ENCODE measurements around the gene CTNND1. TPM values are rescaled to one million over a fixed set of nuclear protein-coding genes. Genes with fewer than 3 reads are reported as not detected.

The CTNND1 gene
- total and polyA plus RNA-seq, 7 donors = 66.0 to 132 (median 97.7) TPM

DNA sequence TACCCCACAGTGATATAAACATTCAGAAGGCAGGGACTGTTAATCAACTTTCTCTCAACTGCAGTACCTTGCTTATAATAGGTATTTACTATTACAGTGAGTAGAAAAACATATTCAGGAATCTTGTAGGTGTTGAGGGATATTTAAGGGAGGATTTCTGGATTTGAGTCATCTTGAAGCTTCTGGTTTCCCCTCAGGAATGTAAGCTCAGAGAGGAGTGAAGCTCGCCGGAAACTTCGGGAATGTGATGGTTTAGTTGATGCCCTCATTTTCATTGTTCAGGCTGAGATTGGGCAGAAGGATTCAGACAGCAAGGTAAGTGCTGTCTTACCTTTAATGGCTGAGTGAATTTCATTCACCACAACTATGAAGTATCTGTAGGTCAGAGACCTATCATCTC lies 42.9 kb downstream of the CTNND1 start:
- no peak overlapping the region for H3K27ac ChIP-seq
- intact Hi-C loops (cut with DNase I) = loop anchor here (5.0 to 10.0 kb wide), 2 partner anchors 137 to 240 kb away; partner anchors contain the start of genes UBE2L6 and ZDHHC5
- 91 to 96% methylated on average over 3 of the region's 3 CpGs for WGBS, 2 donors

DNA sequence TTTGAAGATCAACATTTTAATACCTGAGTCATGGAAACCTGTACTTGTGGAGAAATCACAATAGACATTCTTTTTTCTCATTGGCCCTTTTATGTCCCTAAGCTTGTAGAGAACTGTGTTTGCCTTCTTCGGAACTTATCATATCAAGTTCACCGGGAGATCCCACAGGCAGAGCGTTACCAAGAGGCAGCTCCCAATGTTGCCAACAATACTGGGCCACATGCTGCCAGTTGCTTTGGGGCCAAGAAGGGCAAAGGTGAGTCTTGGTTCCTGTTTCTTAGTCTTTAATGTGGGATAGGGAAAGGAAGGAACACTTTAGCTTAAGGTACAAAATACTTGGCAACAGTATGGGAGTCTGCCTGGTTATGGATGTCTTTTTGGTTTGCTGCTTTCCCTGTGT lies 44.2 kb downstream of the CTNND1 start:
- H3K4me3 ChIP-seq = no peak overlapping the region
- WGBS, 2 donors = 48 to 87% methylated on average over 3 of the region's 3 CpGs
- peaks cover 0 to 26% (median 13%) of the 10 kb centered on the region in 4 donors for H3K4me1 ChIP-seq
- H3K27ac ChIP-seq = no peak overlapping the region
- H3K36me3 ChIP-seq = peaks cover 62 to 94% (median 81%) of the 10 kb centered on the region in 4 donors
- no peaks in the 10 kb centered on the region for H3K9me3 ChIP-seq
- TF ChIP-seq, protein P1, sequence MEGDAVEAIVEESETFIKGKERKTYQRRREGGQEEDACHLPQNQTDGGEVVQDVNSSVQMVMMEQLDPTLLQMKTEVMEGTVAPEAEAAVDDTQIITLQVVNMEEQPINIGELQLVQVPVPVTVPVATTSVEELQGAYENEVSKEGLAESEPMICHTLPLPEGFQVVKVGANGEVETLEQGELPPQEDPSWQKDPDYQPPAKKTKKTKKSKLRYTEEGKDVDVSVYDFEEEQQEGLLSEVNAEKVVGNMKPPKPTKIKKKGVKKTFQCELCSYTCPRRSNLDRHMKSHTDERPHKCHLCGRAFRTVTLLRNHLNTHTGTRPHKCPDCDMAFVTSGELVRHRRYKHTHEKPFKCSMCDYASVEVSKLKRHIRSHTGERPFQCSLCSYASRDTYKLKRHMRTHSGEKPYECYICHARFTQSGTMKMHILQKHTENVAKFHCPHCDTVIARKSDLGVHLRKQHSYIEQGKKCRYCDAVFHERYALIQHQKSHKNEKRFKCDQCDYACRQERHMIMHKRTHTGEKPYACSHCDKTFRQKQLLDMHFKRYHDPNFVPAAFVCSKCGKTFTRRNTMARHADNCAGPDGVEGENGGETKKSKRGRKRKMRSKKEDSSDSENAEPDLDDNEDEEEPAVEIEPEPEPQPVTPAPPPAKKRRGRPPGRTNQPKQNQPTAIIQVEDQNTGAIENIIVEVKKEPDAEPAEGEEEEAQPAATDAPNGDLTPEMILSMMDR (IDR thresholded peaks at IDR 0.05) = no peak
- no peaks in the 10 kb centered on the region for H3K27me3 ChIP-seq
- intact Hi-C loops (cut with DNase I) = loop anchor here (10.0 kb wide), 1 partner anchor 241 kb away; the partner anchor contains the start of gene UBE2L6
- no peak for DNase-seq

More for the DNA sequence above, 42.9 kb downstream of the CTNND1 start:
- TF ChIP-seq, protein P1 (IDR thresholded peaks at IDR 0.05) = no peak
- no peak for TF ChIP-seq POLR2AphosphoS5 (IDR thresholded peaks at IDR 0.05)
- Histone ChIP-seq H3K4me3 (no peak overlapping the region), H3K27me3 (no peaks in the 10 kb centered on the region), H3K36me3 (peaks cover 49 to 81% (median 68%) of the 10 kb centered on the region in 4 donors), H3K4me1 (peaks cover 0 to 38% (median 25%) of the 10 kb centered on the region in 4 donors), H3K9me3 (no peaks in the 10 kb centered on the region)
- DNase-seq = no peak

DNA sequence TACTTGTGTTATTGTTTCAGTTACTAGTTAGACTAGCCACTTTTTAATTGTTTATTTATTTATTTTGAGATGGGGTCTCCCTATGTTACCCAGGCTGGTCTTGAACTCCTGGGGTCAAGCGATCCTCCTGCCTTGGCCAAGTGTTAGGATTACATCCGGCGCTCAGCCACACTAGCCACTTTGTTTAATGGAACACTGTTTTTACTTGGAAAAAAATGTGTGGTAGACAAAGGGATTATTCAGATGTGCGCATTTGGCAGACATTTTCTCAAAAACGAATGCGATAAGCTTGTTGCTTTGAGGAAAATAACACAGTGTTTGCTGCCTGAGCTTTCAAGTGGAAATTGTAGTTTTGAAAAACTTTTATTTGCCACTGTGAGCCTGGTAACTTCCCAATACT lies 51.0 kb downstream of the CTNND1 start:
- peaks cover 80 to 100% (median 89%) of the 10 kb centered on the region in 4 donors for H3K36me3 ChIP-seq
- H3K4me3 ChIP-seq = no peak overlapping the region
- intact Hi-C loops (cut with DNase I) = no loop called here
- no peak for DNase-seq
- 90 to 95% methylated on average over 6 of the region's 6 CpGs for WGBS, 2 donors
- TF ChIP-seq, protein P1 (IDR thresholded peaks at IDR 0.05) = no peak
- TF ChIP-seq EP300 (IDR thresholded peaks at IDR 0.05) = no peak
- TF ChIP-seq POLR2A (IDR thresholded peaks at IDR 0.05) = no peak
- TF ChIP-seq POLR2AphosphoS5 (IDR thresholded peaks at IDR 0.05) = no peak
- H3K9me3 ChIP-seq = no peaks in the 10 kb centered on the region
- no peaks in the 10 kb centered on the region for H3K27me3 ChIP-seq
- peaks cover 0 to 9% (median 3%) of the 10 kb centered on the region in 4 donors for H3K4me1 ChIP-seq
- H3K27ac ChIP-seq = no peak overlapping the region

DNA sequence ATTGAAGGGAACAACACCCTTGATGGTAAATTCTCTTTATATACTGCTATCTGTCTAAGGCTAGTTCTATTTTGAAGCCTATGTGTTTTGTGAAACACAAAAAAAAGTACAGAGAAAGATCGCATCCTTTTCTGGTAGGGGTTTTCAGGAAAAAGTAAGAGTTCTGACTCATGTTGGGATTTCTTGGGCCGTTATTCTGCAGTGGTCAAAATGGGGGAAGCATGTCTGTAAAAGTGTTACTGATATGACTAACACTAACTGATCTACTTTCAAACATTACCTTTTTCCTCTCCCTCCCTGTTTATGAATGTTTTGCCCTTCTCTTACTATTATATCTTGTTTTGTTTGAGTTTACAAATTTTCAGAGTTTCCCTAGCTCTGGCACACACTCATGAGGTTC lies 53.9 kb downstream of the CTNND1 start:
- 76 to 84% methylated on average over 2 of the region's 2 CpGs for WGBS, 2 donors
- DNase-seq = no peak
- Histone ChIP-seq H3K36me3 (peaks cover 53 to 84% (median 69%) of the 10 kb centered on the region in 4 donors), H3K27ac (no peak overlapping the region), H3K4me3 (no peak overlapping the region), H3K9me3 (no peaks in the 10 kb centered on the region), H3K4me1 (no peaks in the 10 kb centered on the region), H3K27me3 (no peaks in the 10 kb centered on the region)
- TF ChIP-seq EP300 (IDR thresholded peaks at IDR 0.05) (no peak), POLR2A (IDR thresholded peaks at IDR 0.05) (no peak), POLR2AphosphoS5 (IDR thresholded peaks at IDR 0.05) (no peak)
- TF ChIP-seq, protein P1 (IDR thresholded peaks at IDR 0.05) = no peak
- intact Hi-C loops (cut with DNase I) = no loop called here

DNA sequence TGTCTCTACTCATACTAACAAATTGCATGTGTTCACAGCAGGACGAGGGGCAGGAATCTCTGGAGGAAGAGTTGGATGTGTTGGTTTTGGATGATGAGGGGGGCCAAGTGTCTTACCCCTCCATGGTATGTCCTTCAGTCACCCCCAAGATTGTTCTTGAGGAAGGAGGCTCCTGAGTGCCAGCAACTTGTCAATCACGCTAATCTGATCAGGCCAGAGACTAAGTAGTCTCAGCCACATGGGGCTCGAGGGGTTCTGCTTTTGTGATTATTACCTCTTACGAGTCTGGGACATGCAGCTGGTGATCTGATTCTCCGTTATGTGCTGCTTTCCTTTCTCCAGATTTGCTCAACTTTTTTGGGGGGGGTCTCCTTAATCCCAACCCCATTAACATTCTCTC lies 54.3 kb downstream of the CTNND1 start:
- H3K27me3 ChIP-seq = no peaks in the 10 kb centered on the region
- DNase-seq = no peak
- TF ChIP-seq, protein P1 (IDR thresholded peaks at IDR 0.05) = no peak
- TF ChIP-seq POLR2A (IDR thresholded peaks at IDR 0.05) = no peak
- no peak for TF ChIP-seq POLR2AphosphoS5 (IDR thresholded peaks at IDR 0.05)
- no peak for TF ChIP-seq EP300 (IDR thresholded peaks at IDR 0.05)
- H3K4me1 ChIP-seq = no peaks in the 10 kb centered on the region
- WGBS, 2 donors = 77 to 88% methylated on average over 5 of the region's 5 CpGs
- intact Hi-C loops (cut with DNase I) = no loop called here
- H3K27ac ChIP-seq = no peak overlapping the region
- H3K36me3 ChIP-seq = peaks cover 49 to 80% (median 65%) of the 10 kb centered on the region in 4 donors
- no peak overlapping the region for H3K4me3 ChIP-seq
- no peaks in the 10 kb centered on the region for H3K9me3 ChIP-seq

Data from sigmoid colon (tissue), 7 donors.